ENCODE data around the gene DNAJC11. TPM values are rescaled to one million over a fixed set of nuclear protein-coding genes. Genes with fewer than 3 reads are reported as not detected.
"Not testable (repeated sequence)": the region's sequence is repeated elsewhere in the genome, so short reads cannot be mapped to it uniquely, and the experiment has no call there.

Gene DNAJC11
- total and polyA plus RNA-seq, 5 donors from 2014 or later: 10.4 to 41.4 (median 16.3) TPM

- Histone ChIP-seq H3K27me3 (ENCODE audit: control insufficient read depth, insufficient read depth, low read length) (no peaks in the 10 kb centered on the region), H3K9me3 (ENCODE audit: control insufficient read depth in 2 of 2, low read length in 2 of 2) (no peaks in the 10 kb centered on the region), H3K4me1 (ENCODE audit: control insufficient read depth, insufficient read depth, low read length, poor library complexity, severe bottlenecking) (no peaks in the 10 kb centered on the region), H3K27ac (ENCODE audit: insufficient read depth, low read length, poor library complexity, severe bottlenecking) (no peak overlapping the region), H3K36me3 (ENCODE audit: control insufficient read depth, insufficient read depth, low read length) (no peaks in the 10 kb centered on the region), H3K4me3 (ENCODE audit: low read depth, low read length) (no peak overlapping the region)
- H3K4me1 Mint-ChIP-seq: no peaks in the 10 kb centered on the region
- ATAC-seq (ENCODE audit: low read depth in 2 of 2) (no peak), DNase-seq (no peak)
- H3K9me3 Mint-ChIP-seq: no peaks in the 10 kb centered on the region
- H3K27ac Mint-ChIP-seq: no peak overlapping the region
- H3K36me3 Mint-ChIP-seq: no peaks in the 10 kb centered on the region
- peaks cover 10% of the 10 kb centered on the region for H3K27me3 Mint-ChIP-seq
- no peak overlapping the region for H3K4me3 Mint-ChIP-seq
These were observed 22.2 kb upstream of the DNAJC11 start for GRCh38 chr1:6723621-6724428.

GRCh38 chr1:6711174-6711573 is 9.6 kb upstream of the DNAJC11 start:
- H3K27ac Mint-ChIP-seq: peak overlapping the region in 1 of 3 donors; percentile 38
- Histone ChIP-seq H3K36me3 (ENCODE audit: control insufficient read depth, insufficient read depth, low read length) (no peaks in the 10 kb centered on the region), H3K4me1 (ENCODE audit: control insufficient read depth, insufficient read depth, low read length, poor library complexity, severe bottlenecking) (no peaks in the 10 kb centered on the region), H3K4me3 (ENCODE audit: low read depth, low read length) (no peak overlapping the region), H3K27me3 (ENCODE audit: control insufficient read depth, insufficient read depth, low read length) (no peaks in the 10 kb centered on the region), H3K9me3 (ENCODE audit: control insufficient read depth in 2 of 2, low read length in 2 of 2) (peaks cover 4 to 6% of the 10 kb centered on the region in 2 experiments), H3K27ac (ENCODE audit: insufficient read depth, low read length, poor library complexity, severe bottlenecking) (no peak overlapping the region)
- H3K4me3 Mint-ChIP-seq: no peak overlapping the region
- peaks cover 0 to 11% (median 4%) of the 10 kb centered on the region in 7 donors for H3K9me3 Mint-ChIP-seq
- no peaks in the 10 kb centered on the region for H3K36me3 Mint-ChIP-seq
- H3K4me1 Mint-ChIP-seq: no peaks in the 10 kb centered on the region
- no peak for DNase-seq
- ATAC-seq (ENCODE audit: low read depth in 2 of 2): no peak
- H3K27me3 Mint-ChIP-seq: peaks cover 17% of the 10 kb centered on the region

GRCh38 chr1:6704746-6705145 is 3.1 kb upstream of the DNAJC11 start:
- H3K4me1 ChIP-seq (ENCODE audit: control insufficient read depth, insufficient read depth, low read length, poor library complexity, severe bottlenecking): peaks cover 16% of the 10 kb centered on the region
- H3K27me3 Mint-ChIP-seq: peaks cover 17% of the 10 kb centered on the region
- peaks cover 0 to 21% (median 14%) of the 10 kb centered on the region in 4 donors for H3K4me1 Mint-ChIP-seq
- ATAC-seq (ENCODE audit: low read depth in 2 of 2) (no peak), DNase-seq (no peak)
- H3K9me3 Mint-ChIP-seq: peaks cover 0 to 2% (median 0%) of the 10 kb centered on the region in 7 donors
- H3K27ac ChIP-seq (ENCODE audit: insufficient read depth, low read length, poor library complexity, severe bottlenecking): no peak overlapping the region
- no peaks in the 10 kb centered on the region for H3K36me3 Mint-ChIP-seq
- H3K4me3 Mint-ChIP-seq: peak overlapping the region in 1 of 4 donors; percentile 68
- H3K27ac Mint-ChIP-seq: no peak overlapping the region
- no peaks in the 10 kb centered on the region for H3K9me3 ChIP-seq (ENCODE audit: control insufficient read depth in 2 of 2, low read length in 2 of 2)
- H3K27me3 ChIP-seq (ENCODE audit: control insufficient read depth, insufficient read depth, low read length): no peaks in the 10 kb centered on the region
- no peak overlapping the region for H3K4me3 ChIP-seq (ENCODE audit: low read depth, low read length)
- no peaks in the 10 kb centered on the region for H3K36me3 ChIP-seq (ENCODE audit: control insufficient read depth, insufficient read depth, low read length)

- H3K36me3 ChIP-seq (ENCODE audit: control insufficient read depth, insufficient read depth, low read length): no peaks in the 10 kb centered on the region
- no peaks in the 10 kb centered on the region for H3K9me3 Mint-ChIP-seq
- peaks cover 0 to 26% (median 19%) of the 10 kb centered on the region in 4 donors for H3K4me1 Mint-ChIP-seq
- ATAC-seq (ENCODE audit: low read depth in 2 of 2): no peak
- no peaks in the 10 kb centered on the region for H3K36me3 Mint-ChIP-seq
- no peaks in the 10 kb centered on the region for H3K9me3 ChIP-seq (ENCODE audit: control insufficient read depth in 2 of 2, low read length in 2 of 2)
- no peak overlapping the region for H3K4me3 ChIP-seq (ENCODE audit: low read depth, low read length)
- no peaks in the 10 kb centered on the region for H3K27me3 ChIP-seq (ENCODE audit: control insufficient read depth, insufficient read depth, low read length)
- DNase-seq: no peak
- peaks cover 16% of the 10 kb centered on the region for H3K4me1 ChIP-seq (ENCODE audit: control insufficient read depth, insufficient read depth, low read length, poor library complexity, severe bottlenecking)
- H3K27me3 Mint-ChIP-seq: peaks cover 8% of the 10 kb centered on the region
- H3K27ac Mint-ChIP-seq: no peak overlapping the region
- H3K4me3 Mint-ChIP-seq: peak overlapping the region in 3 of 4 donors; percentile 75 to 96 (median 78)
- H3K27ac ChIP-seq (ENCODE audit: insufficient read depth, low read length, poor library complexity, severe bottlenecking): no peak overlapping the region
These were observed 1.4 kb upstream of the DNAJC11 start for GRCh38 chr1:6703016-6703415.

DNA sequence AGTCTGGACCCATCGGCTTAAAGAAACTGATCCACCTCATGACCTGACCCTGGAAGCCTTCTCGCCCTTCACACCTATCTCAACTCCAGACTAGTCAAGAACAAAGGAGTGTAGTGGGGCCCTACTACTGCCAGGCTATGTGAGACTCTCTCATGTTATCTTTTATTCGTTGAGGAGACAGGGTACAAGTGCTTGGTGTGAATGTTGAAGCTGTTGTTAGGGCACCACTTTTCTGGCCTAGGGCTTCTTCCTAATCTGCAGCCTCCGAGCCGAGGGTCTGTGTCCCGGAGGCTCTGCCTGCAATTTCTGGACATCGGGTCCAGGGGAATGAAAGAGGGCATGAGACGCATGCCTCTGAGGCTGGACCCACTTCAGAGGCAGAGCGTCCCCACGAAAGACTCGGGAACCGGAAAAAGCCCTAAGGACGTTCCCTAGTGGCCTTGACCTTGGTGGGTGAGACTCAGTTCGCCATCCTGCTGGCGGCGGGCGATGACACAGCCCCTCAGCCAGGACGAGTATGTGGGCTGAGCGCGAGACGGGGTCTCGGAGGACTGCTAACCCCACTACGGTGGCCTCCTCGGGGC is 671 bp downstream of the DNAJC11 start:
- no peaks in the 10 kb centered on the region for H3K9me3 ChIP-seq (ENCODE audit: control insufficient read depth in 2 of 2, low read length in 2 of 2)
- H3K27me3 Mint-ChIP-seq: no peaks in the 10 kb centered on the region
- ATAC-seq (ENCODE audit: low read depth in 2 of 2) (no peak), DNase-seq (no peak)
- H3K4me3 ChIP-seq (ENCODE audit: low read depth, low read length): peak overlapping the region; percentile 79
- H3K27ac Mint-ChIP-seq: peak overlapping the region in 2 of 3 donors; percentile 89 to 90
- H3K4me1 Mint-ChIP-seq: peaks cover 0 to 32% (median 22%) of the 10 kb centered on the region in 4 donors
- H3K4me3 Mint-ChIP-seq: peak overlapping the region; percentile 84 to 96 (median 89)
- no peaks in the 10 kb centered on the region for H3K27me3 ChIP-seq (ENCODE audit: control insufficient read depth, insufficient read depth, low read length)
- H3K36me3 ChIP-seq (ENCODE audit: control insufficient read depth, insufficient read depth, low read length): no peaks in the 10 kb centered on the region
- peak overlapping the region; percentile 75 for H3K27ac ChIP-seq (ENCODE audit: insufficient read depth, low read length, poor library complexity, severe bottlenecking)
- H3K4me1 ChIP-seq (ENCODE audit: control insufficient read depth, insufficient read depth, low read length, poor library complexity, severe bottlenecking): peaks cover 16% of the 10 kb centered on the region
- no peaks in the 10 kb centered on the region for H3K9me3 Mint-ChIP-seq
- H3K36me3 Mint-ChIP-seq: peaks cover 6% of the 10 kb centered on the region

DNA sequence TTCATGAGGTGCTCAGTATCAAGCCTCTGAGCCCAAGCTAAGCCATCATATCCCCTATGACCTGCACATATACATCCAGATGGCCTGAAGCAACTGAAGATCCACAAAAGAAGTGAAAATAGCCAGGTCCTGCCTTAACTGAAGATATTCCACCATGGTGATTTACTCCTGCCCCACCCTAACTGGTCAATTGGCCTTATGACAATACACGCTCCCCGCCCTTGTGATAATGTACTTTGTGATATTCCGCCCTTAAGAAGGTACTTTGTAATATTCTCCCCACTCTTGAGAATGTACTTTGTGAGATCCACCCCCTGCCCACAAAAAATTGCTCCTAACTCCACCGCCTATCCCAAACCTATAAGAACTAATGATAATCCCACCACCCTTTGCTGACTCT is 1.7 kb downstream of the DNAJC11 start:
- not testable (repeated sequence) for ATAC-seq (ENCODE audit: low read depth in 2 of 2); H3K27ac Mint-ChIP-seq

GRCh38 chr1:6695868-6696267 is 5.7 kb downstream of the DNAJC11 start:
- no peaks in the 10 kb centered on the region for H3K27me3 ChIP-seq (ENCODE audit: control insufficient read depth, insufficient read depth, low read length)
- Mint-ChIP-seq H3K4me1 (peaks cover 6 to 27% (median 22%) of the 10 kb centered on the region in 4 donors), H3K27me3 (no peaks in the 10 kb centered on the region), H3K9me3 (no peaks in the 10 kb centered on the region), H3K36me3 (peaks cover 9% of the 10 kb centered on the region), H3K4me3 (no peak overlapping the region), H3K27ac (no peak overlapping the region)
- H3K9me3 ChIP-seq (ENCODE audit: control insufficient read depth in 2 of 2, low read length in 2 of 2): no peaks in the 10 kb centered on the region
- no peak overlapping the region for H3K4me3 ChIP-seq (ENCODE audit: low read depth, low read length)
- ATAC-seq (ENCODE audit: low read depth in 2 of 2): no peak
- no peak for DNase-seq
- H3K36me3 ChIP-seq (ENCODE audit: control insufficient read depth, insufficient read depth, low read length): no peaks in the 10 kb centered on the region
- peaks cover 7% of the 10 kb centered on the region for H3K4me1 ChIP-seq (ENCODE audit: control insufficient read depth, insufficient read depth, low read length, poor library complexity, severe bottlenecking)
- no peak overlapping the region for H3K27ac ChIP-seq (ENCODE audit: insufficient read depth, low read length, poor library complexity, severe bottlenecking)

More for the DNA sequence above, 1.7 kb downstream of the DNAJC11 start:
- H3K9me3 Mint-ChIP-seq; DNase-seq; H3K27ac ChIP-seq (ENCODE audit: insufficient read depth, low read length, poor library complexity, severe bottlenecking); H3K4me3 ChIP-seq (ENCODE audit: low read depth, low read length); H3K27me3 ChIP-seq (ENCODE audit: control insufficient read depth, insufficient read depth, low read length); H3K9me3 ChIP-seq (ENCODE audit: control insufficient read depth in 2 of 2, low read length in 2 of 2); H3K36me3 Mint-ChIP-seq; H3K27me3 Mint-ChIP-seq; H3K36me3 ChIP-seq (ENCODE audit: control insufficient read depth, insufficient read depth, low read length): not testable (repeated sequence)
- peaks cover 0 to 32% (median 22%) of the 10 kb centered on the region in 4 donors for H3K4me1 Mint-ChIP-seq
- peak overlapping the region; percentile 84 to 96 (median 89) for H3K4me3 Mint-ChIP-seq
- H3K4me1 ChIP-seq (ENCODE audit: control insufficient read depth, insufficient read depth, low read length, poor library complexity, severe bottlenecking): peaks cover 16% of the 10 kb centered on the region

Data from CD4-positive, CD25-positive, alpha-beta regulatory T cell (primary cell).